ENCODE measurements around the gene GLYATL1B. TPM values are rescaled to one million over a fixed set of nuclear protein-coding genes. Genes with fewer than 3 reads are reported as not detected.
A peak's percentile ranks its signal among the peaks of the same experiment; 100 is the strongest.
"Not testable (repeated sequence)": the region's sequence is repeated elsewhere in the genome, so short reads cannot be mapped to it uniquely, and the experiment has no call there.

GLYATL1B gene
- total and polyA plus RNA-seq, 10 of the 15 experiments (the other 5 are each of a cell fraction or from before 2014, with no cell fraction given): 0.10 to 1.7 (median 0.24) TPM; not detected in 4

- H2AFZ ChIP-seq (ENCODE audit: control insufficient read depth, low read depth, low read length): peak overlapping the region; percentile 45
- H3K27me3 ChIP-seq (replicated peaks in 1 of 2; ENCODE audit: control insufficient read depth in 2 of 2, insufficient read depth in 2 of 2, low read length in 1 of 2); H3K9me3 ChIP-seq (replicated peaks; ENCODE audit: control insufficient read depth, insufficient read depth, low read length); H3K4me3 ChIP-seq; H3K79me2 ChIP-seq (ENCODE audit: control insufficient read depth, insufficient read depth, low read length); POLR2A ChIA-PET; intact Hi-C loops (cut with micrococcal nuclease; ENCODE audit: unreplicated experiment); H3K36me3 ChIP-seq (ENCODE audit: control insufficient read depth in 2 of 2, insufficient read depth in 2 of 2, low read length in 1 of 2); H3K4me1 ChIP-seq (ENCODE audit: control insufficient read depth, insufficient read depth, low read length); DNase-seq (ENCODE audit: low read depth, low spot score); H3K9ac ChIP-seq (ENCODE audit: control insufficient read depth, insufficient read depth, low read length); BruUV-seq (replicated peaks); in situ Hi-C loops (cut with MboI); H4K20me1 ChIP-seq (ENCODE audit: control insufficient read depth, insufficient read depth): not testable (repeated sequence)
- peak; percentile 97 for FAIRE-seq
- CTCF ChIA-PET: interaction anchor here (1.0 to 1.7 kb wide), 3 partner anchors 33 to 105 kb away, joined by 5 to 10 read pairs (median 7); no protein-coding TSS in a partner anchor
- peak overlapping the region; percentile 83 for H3K4me2 ChIP-seq (ENCODE audit: control insufficient read depth, insufficient read depth)
- ATAC-seq: peak; percentile 94
- RAD21 ChIA-PET (ENCODE audit: unreplicated experiment): interaction anchor here (0.5 to 1.1 kb wide), 3 partner anchors 9 to 71 kb away, joined by 3 read pairs; partner anchors contain the start of gene FAM111B
- 15% methylated on average over 14 of the region's 14 CpGs for WGBS (ENCODE audit: insufficient coverage, insufficient replicate concordance, low lambda C conversion rate, missing lambda C conversion rate)
- SMC1A ChIA-PET (ENCODE audit: uncharacterized antibody, unreplicated experiment): interaction anchor here (0.9 to 3.6 kb wide), 4 partner anchors 14 to 94 kb away, joined by 3 to 15 read pairs (median 5); partner anchors contain the start of gene FAM111B
- H3K27ac ChIP-seq (ENCODE audit: control insufficient read depth, insufficient read depth): peak overlapping the region; percentile 65
- TF ChIP-seq EP300 (IDR thresholded peaks at IDR 0.05; ENCODE audit: borderline replicate concordance in 1 of 2, control insufficient read depth in 1 of 2, low read depth in 2 of 2, low read length in 2 of 2) (0 out of 4 replicates have a peak, but pooled peaks of 1 of the 2 experiments have one; percentile 15), EED (IDR thresholded peaks at IDR 0.05; ENCODE audit: low read depth) (peak; percentile 71), NR2F1 (conservative IDR thresholded peaks at IDR 0.05) (peak; percentile 73), ATF7 (IDR thresholded peaks at IDR 0.05; ENCODE audit: low read depth) (peak; percentile 22; the same call in 1 of the 2 replicates), IKZF2 (IDR thresholded peaks at IDR 0.05) (peak; percentile 18 to 30; a peak in 2 of 4 replicates), ATF2 (IDR thresholded peaks at IDR 0.05; ENCODE audit: low read length) (peak; percentile 71; the same call in 1 of the 2 replicates), JUNB (IDR thresholded peaks at IDR 0.05) (peak; percentile 77), BCL3 (IDR thresholded peaks at IDR 0.05; ENCODE audit: borderline replicate concordance, insufficient read depth, low read depth, low read length, poor library complexity, severe bottlenecking) (peak; percentile 57), POU2F2 (IDR thresholded peaks at IDR 0.05; ENCODE audit: borderline replicate concordance, low read depth, low read length) (peak; percentile 47; the same call in 1 of the 3 replicates), IKZF1 (conservative IDR thresholded peaks at IDR 0.05) (0 out of 2 replicates have a peak, but pooled peaks have one; percentile 23), MTA2 (IDR thresholded peaks at IDR 0.05; ENCODE audit: low read depth) (peak; percentile 49; the same call in 1 of the 2 replicates), RUNX3 (IDR thresholded peaks at IDR 0.05; ENCODE audit: low read length) (peak; percentile 70), BHLHE40 (IDR thresholded peaks at IDR 0.05; ENCODE audit: borderline replicate concordance in 1 of 2, low read depth in 2 of 2, low read length in 1 of 2) (0 out of 4 replicates have a peak, but pooled peaks of 1 of the 2 experiments have one; percentile 13), TCF12 (IDR thresholded peaks at IDR 0.05; ENCODE audit: low read depth, low read length) (0 out of 2 replicates have a peak, but pooled peaks have one; percentile 26), ZNF24 (IDR thresholded peaks at IDR 0.05) (0 out of 2 replicates have a peak, but pooled peaks have one; percentile 13), ZBED1 (IDR thresholded peaks at IDR 0.05; ENCODE audit: borderline replicate concordance) (0 out of 2 replicates have a peak, but pooled peaks have one; percentile 36)
These were observed 21.9 kb upstream of the GLYATL1B start for GRCh38 chr11:59063996-59064727.

Data from GM12878 (cell line).